Suprapubic skin (tissue), 4 donors: ENCODE data around the gene TEX261. TPM values are rescaled to one million over a fixed set of nuclear protein-coding genes. Genes with fewer than 3 reads are reported as not detected.

ENCODE experiments used
- DNase-seq, 2 donors: peaks; one replicate each; pipeline ENCODE4 v3.0.0-alpha.2; 2019; ENCODE audit warnings: low spot score in 2 of 2
- H3K27ac ChIP-seq: fragments of 200-600 bp; sonication (generic); one replicate; pipeline ENCODE4 v1.5.1; 2019
- H3K27me3 ChIP-seq: fragments of 200-600 bp; sonication (generic); one replicate; pipeline ENCODE4 v1.5.1; 2019
- H3K36me3 ChIP-seq: fragments of 200-600 bp; sonication (generic); one replicate; pipeline ENCODE4 v1.5.1; 2019
- H3K4me1 ChIP-seq: fragments of 200-600 bp; sonication (generic); one replicate; pipeline ENCODE4 v1.5.1; 2019
- H3K4me3 ChIP-seq: fragments of 200-600 bp; sonication (generic); one replicate; pipeline ENCODE4 v1.5.1; 2019; ENCODE audit warnings: mild to moderate bottlenecking
- H3K9me3 ChIP-seq: fragments of 200-600 bp; sonication (generic); one replicate; pipeline ENCODE4 v1.5.1; 2019
- CTCF ChIP-seq, 2 donors: fragments of 200-600 bp in 1 of 2; fragments of 450-650 bp in 1 of 2; sonication (generic) in 1 of 2; IDR thresholded peaks; one replicate each; pipeline ENCODE4 v1.5.1; 2016 to 2019; ENCODE audit warnings: antibody characterized with exemption in 2 of 2, mild to moderate bottlenecking in 1 of 2, moderate library complexity in 1 of 2
- EP300 ChIP-seq: sonication (generic); formaldehyde crosslinking; IDR thresholded peaks from one replicate; pipeline ENCODE4 v1.6.1; 2017; ENCODE audit warnings: antibody characterized with exemption
- POLR2A ChIP-seq, 2 donors: fragments of 450-650 bp; IDR thresholded peaks; one replicate each; pipeline ENCODE4 v1.6.1; 2017; ENCODE audit warnings: antibody characterized with exemption in 2 of 2, mild to moderate bottlenecking in 2 of 2, moderate library complexity in 2 of 2
- POLR2AphosphoS5 ChIP-seq, 3 donors: sonication (generic); formaldehyde crosslinking; IDR thresholded peaks; one replicate each; pipeline ENCODE4 v1.6.1; 2017; ENCODE audit warnings: antibody characterized with exemption in 3 of 3
- WGBS: methylation state at CpG from one replicate; pipeline ENCODE4 v1.1.5; 2018; 5-methylcytosine and 5-hydroxymethylcytosine counted together
- total RNA-seq, 4 donors: library from RNA; depleted of rRNA; stranded (reverse); fragments of >200 nt; gene quantifications; one replicate each; pipeline ENCODE4 v1.1.0, GENCODE V29; 2016

Gene TEX261
- total RNA-seq, 4 donors from 2014 or later = 19.7 to 31.0 (median 26.8) TPM

GRCh38 chr2:70957798-70958197 is 36.9 kb downstream of the TEX261 start:
- H3K9me3 ChIP-seq = no peaks in the 10 kb centered on the region
- 81% methylated on average over 6 of the region's 6 CpGs for WGBS
- peaks cover 23% of the 10 kb centered on the region for H3K27me3 ChIP-seq
- no peak for DNase-seq
- no peak for TF ChIP-seq POLR2A (IDR thresholded peaks at IDR 0.05)
- no peak for TF ChIP-seq EP300
- TF ChIP-seq POLR2AphosphoS5 (IDR thresholded peaks at IDR 0.05) = no peak
- TF ChIP-seq CTCF (IDR thresholded peaks at IDR 0.05) = no peak
- H3K4me3 ChIP-seq = no peak overlapping the region
- H3K4me1 ChIP-seq = no peaks in the 10 kb centered on the region
- no peaks in the 10 kb centered on the region for H3K36me3 ChIP-seq
- H3K27ac ChIP-seq = no peak overlapping the region

- Histone ChIP-seq H3K36me3 (no peaks in the 10 kb centered on the region), H3K4me1 (no peaks in the 10 kb centered on the region), H3K27me3 (peaks cover 15% of the 10 kb centered on the region), H3K4me3 (no peak overlapping the region), H3K9me3 (no peaks in the 10 kb centered on the region), H3K27ac (no peak overlapping the region)
- no peak for DNase-seq
- WGBS = 90% methylated on average over 2 of the region's 2 CpGs
- TF ChIP-seq EP300 (no peak), POLR2AphosphoS5 (IDR thresholded peaks at IDR 0.05) (no peak), POLR2A (IDR thresholded peaks at IDR 0.05) (no peak), CTCF (IDR thresholded peaks at IDR 0.05) (no peak)
These were observed 38.5 kb downstream of the TEX261 start for GRCh38 chr2:70956141-70956540.

GRCh38 chr2:70954886-70955285 is 39.8 kb downstream of the TEX261 start:
- WGBS = 72% methylated on average over 5 of the region's 7 CpGs
- DNase-seq = no peak

GRCh38 chr2:70949086-70949485 is 45.6 kb downstream of the TEX261 start:
- H3K27ac ChIP-seq = no peak overlapping the region
- 79% methylated on average over 11 of the region's 11 CpGs for WGBS
- DNase-seq = no peak
- H3K4me3 ChIP-seq = no peak overlapping the region
- no peaks in the 10 kb centered on the region for H3K9me3 ChIP-seq
- peaks cover 7% of the 10 kb centered on the region for H3K4me1 ChIP-seq
- peaks cover 12% of the 10 kb centered on the region for H3K27me3 ChIP-seq
- H3K36me3 ChIP-seq = no peaks in the 10 kb centered on the region
- no peak for TF ChIP-seq CTCF (IDR thresholded peaks at IDR 0.05)
- TF ChIP-seq POLR2A (IDR thresholded peaks at IDR 0.05) = no peak

More at GRCh38 chr2:70954886-70955285, 39.8 kb downstream of the TEX261 start:
- Histone ChIP-seq H3K27ac (no peak overlapping the region), H3K4me1 (no peaks in the 10 kb centered on the region), H3K9me3 (no peaks in the 10 kb centered on the region), H3K27me3 (peaks cover 12% of the 10 kb centered on the region), H3K4me3 (no peak overlapping the region), H3K36me3 (no peaks in the 10 kb centered on the region)
- TF ChIP-seq EP300 (no peak), CTCF (IDR thresholded peaks at IDR 0.05) (no peak), POLR2AphosphoS5 (IDR thresholded peaks at IDR 0.05) (no peak), POLR2A (IDR thresholded peaks at IDR 0.05) (no peak)

- Histone ChIP-seq H3K36me3 (no peaks in the 10 kb centered on the region), H3K4me1 (peaks cover 7% of the 10 kb centered on the region), H3K9me3 (no peaks in the 10 kb centered on the region), H3K27me3 (peaks cover 12% of the 10 kb centered on the region), H3K27ac (no peak overlapping the region), H3K4me3 (peak overlapping the region; percentile 33)
- peak in 1 of 2 donors; percentile 86 for DNase-seq
- 11% methylated on average over 11 of the region's 27 CpGs for WGBS
- peak; percentile 52 to 87 for TF ChIP-seq CTCF (IDR thresholded peaks at IDR 0.05)
- no peak for TF ChIP-seq POLR2AphosphoS5 (IDR thresholded peaks at IDR 0.05)
These were observed 46.2 kb downstream of the TEX261 start for GRCh38 chr2:70948337-70949003.
